Measurements from ENCODE around the gene SPTLC2. TPM values are rescaled to one million over a fixed set of nuclear protein-coding genes. Genes with fewer than 3 reads are reported as not detected.
"Not testable (repeated sequence)": the region's sequence is repeated elsewhere in the genome, so short reads cannot be mapped to it uniquely, and the experiment has no call there.

The SPTLC2 gene
- polyA plus RNA-seq, 1 donor: 78.0 TPM

DNA sequence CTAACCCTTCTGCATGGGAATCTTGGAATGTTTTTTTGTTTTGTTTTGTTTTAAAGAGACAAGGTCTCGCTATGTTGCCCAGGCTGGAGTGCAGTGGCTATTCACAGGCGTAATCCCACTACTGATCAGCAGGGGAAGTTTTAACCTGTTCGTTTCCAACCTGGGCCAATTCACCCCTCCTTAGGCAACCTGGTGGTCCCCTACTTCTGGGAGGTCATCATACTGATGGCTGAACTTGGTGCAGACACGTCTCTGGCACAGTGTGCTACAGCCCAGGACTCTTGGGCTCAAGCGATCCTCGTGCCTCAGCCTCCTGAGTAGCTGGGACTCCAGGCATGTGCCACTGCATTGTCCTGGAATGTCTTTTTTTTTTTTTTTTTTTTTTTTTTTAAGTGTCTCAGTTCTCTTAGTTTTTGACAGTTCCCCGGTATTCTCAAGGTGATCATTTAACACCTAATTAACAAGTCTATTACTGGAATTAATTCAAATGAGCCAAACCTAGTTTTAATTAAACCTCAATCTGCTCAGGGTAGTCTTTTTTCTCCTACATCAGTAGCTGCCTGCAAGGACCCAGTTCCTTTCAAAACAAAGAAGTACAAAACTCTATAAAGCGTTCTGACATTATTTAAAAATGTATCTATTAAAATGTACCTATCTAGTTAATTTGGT, 68.8 kb downstream of the SPTLC2 start:
- DNase-seq: no peak

DNA sequence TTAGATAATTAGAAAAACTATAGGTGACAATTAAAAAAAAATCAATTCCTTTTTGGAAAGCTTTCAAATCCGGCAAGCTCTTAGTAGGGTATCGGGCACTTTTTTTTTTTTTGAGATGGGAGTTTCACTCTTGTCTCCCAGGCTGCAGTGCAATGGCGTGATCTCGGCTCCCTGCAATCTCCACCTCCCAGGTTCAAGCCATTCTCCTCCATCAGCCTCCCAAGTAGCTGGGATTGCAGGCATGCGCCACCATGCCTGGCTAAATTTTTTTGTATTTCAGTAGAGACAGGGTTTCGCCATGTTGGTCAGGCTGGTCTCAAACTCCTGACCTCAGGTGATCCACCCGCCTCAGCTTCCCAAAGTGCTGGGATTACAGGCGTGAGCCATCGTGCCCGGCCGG, 71.3 kb downstream of the SPTLC2 start:
- DNase-seq: not testable (repeated sequence)

DNA sequence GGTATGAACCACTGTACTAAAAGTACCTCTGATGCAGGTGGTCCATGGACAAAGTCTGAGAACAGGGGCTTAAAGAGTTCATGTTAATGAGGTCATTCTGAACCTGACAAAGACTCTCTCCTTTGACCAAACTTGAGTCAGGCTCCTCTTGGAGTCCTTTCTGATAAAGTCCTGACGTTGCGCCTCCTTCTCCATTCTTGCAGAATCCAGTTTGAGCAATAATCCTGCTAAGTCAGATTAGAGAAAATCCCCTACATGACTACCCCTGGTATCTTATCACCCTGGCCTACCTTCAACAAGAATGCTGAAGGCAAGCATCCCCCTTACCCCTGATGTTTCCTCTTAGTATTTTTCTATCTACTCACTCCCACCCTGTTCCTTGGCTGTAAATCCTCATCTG, 71.9 kb downstream of the SPTLC2 start:
- no peak for DNase-seq

DNA sequence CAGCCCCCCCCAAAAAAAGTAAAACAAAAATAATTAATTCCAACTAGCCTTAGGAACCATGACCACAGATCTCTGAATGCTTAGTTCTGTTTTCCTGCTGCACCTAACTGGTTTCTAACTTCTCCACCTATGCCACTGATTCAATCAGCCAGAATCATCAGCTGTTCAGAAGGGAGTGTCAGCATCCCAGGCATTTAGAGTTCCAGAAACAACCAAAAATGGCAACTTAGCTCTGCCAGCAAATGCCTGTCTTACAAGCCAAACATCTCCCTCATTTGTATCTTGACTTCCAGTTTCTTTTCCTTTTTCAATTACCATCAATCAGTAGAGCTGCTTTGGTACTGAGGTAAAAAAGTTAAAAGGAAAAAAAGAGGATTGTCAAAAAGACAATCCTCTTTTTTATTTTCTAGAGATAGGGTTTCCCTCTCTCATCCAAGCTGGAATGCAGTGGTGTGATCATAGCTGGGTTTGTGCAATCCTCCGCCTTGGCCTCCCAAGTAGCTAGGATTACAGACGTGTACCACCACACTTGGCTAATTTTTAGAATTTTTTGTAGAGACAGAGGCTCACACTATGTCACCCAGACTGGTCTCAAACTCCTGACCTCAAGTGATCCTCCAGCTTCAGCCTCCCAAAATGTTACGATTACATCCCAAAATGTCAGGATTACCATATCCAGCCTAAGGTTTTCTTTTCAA, 72.7 kb downstream of the SPTLC2 start:
- DNase-seq: no peak

DNA sequence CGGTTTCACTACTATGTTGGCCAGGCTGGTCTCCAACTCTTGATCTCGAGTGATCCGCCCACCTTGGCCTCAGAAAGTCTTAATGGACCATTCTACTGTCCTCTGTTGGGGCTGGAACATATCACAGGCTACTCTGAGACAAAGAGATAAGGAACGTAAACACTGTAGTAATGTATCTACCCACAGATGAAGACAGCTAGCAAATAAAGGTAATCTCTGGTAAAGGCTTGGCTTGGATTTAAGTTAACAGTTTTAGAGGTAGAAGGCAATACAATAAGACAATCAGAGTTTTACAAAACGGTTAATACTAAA, 73.2 kb downstream of the SPTLC2 start:
- no peak for DNase-seq

DNA sequence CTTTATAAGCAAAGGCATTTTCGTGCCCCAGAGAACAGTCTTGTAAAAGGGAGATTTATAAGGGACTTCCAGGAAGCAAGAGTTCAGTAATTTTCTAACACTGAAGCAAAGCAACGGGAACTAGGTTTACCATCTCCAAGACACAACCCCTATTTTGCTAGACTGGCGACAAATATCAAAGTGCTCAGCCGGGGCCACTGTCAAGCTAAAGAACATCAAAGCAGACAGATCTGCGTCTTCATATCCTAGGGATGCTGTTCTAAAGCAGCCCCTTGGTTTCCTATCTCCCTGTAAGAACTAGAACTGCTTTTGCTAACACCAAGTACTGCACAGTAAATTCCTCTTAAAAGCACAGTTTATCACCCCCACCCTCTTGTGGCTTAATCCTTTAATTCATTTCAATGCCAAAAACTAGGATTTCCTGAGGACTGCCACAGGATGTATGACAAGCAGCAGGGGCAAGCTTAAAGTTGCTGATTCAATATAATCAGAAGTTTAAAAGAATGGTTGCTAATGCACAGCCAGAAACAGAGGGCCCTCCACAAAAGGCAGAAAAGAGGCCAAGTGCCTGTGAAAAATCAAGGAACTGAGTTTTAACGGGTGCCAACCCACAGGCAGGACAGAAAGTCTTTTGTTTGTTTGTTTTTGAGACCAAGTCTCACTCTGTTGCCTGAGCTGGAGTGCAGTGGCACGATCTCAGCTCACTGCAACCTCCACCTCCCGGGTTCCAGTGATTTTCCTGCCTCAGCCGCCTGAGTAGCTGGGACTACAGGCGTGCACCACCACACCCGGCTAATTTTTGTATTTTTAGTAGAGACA, 73.8 kb downstream of the SPTLC2 start:
- DNase-seq: no peak

DNA sequence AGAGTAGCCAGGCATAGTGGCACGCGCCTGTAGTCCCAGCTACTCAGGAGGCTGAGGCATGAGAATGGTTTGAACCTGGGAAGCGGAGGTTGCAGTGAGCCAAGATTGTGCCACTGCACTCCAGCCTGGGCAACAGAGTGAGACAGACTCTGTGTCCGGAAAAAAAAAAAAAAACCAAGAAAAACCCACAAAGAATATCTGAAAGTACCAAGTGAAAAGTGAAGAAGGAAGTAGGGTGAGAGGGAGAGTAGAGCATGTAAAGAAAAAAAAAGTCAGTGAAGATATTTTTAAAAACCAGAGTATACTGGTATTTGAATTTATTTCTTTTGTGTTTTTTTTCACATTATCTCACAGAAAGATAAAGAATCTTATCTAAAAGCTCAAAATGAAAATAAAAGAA, 74.5 kb downstream of the SPTLC2 start:
- DNase-seq: no peak

DNA sequence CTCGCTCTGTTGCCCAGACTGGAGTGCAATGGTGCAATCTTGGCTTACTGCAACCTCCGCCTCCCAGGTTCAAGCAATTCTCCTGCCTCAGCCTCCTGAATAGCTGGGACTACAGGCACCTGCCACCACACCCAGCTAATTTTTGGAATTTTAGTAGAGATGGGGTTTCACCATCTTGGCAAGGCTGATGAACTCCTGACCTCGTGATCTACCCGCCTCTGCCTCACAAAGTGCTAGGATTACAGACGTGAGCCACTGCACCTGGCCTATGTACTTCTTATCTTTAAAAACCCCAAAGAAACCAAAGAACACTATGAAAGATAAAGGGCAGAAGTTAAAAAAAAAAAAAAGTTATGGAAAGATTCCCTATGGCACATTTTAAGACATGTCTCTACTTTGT, 79.5 kb downstream of the SPTLC2 start:
- DNase-seq: not testable (repeated sequence)

DNA sequence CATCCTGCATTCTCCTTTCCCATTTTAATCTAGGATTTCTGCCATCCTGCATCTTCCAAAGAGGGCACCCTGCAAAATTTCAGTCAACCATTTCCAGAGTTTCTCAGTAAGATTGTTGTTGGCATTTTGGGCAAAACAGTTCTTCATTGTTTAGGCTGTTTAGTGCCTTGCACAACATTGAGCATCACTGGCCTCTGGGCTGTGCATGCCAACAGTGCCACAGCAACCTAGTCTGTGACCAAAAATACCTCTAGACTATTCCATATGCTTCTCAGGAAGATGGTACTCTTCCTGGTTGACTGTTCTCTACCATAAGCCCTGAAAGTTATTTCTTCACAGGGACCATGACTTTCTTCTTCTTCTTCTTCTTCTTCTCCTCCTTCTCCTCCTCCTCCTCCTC, 85.4 kb downstream of the SPTLC2 start:
- no peak for DNase-seq

DNA sequence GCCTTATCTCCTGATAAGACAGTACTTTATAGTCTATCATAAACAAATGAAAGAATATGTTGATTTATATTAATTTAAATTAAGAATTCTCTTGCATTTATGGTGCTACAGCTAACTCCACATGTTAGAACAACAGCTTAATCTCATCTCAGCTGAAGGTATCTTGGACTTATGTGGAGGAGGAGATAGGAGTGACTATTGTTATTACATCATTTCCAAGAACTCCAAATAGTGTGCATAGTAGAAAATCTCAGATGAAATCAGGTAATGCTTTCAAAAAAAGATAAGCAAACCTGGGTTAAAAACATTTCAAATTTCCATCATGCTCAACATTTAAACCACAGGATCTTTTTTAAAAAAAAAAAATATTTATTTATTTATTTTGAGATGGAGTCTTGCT, 86.5 kb downstream of the SPTLC2 start:
- DNase-seq: no peak

DNA sequence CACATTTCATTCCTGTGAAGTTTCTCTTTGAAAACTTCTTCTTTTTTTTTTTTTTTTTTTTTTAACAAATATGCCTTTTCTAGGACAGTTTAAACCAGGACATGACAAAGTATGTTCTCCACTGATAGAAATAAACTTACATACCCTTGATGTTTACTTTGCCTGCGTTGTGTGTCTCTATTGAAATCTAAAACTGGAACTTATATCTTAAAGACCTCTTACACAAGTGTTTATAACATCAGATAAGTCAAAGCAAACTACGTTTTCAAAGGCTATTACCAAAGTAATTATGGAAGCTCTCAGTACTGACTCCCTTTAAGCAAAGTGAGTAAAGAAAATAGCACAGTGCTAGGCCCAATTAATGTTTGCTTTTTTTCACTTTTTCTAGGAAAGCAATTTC, 87.2 kb downstream of the SPTLC2 start:
- DNase-seq: no peak

DNA sequence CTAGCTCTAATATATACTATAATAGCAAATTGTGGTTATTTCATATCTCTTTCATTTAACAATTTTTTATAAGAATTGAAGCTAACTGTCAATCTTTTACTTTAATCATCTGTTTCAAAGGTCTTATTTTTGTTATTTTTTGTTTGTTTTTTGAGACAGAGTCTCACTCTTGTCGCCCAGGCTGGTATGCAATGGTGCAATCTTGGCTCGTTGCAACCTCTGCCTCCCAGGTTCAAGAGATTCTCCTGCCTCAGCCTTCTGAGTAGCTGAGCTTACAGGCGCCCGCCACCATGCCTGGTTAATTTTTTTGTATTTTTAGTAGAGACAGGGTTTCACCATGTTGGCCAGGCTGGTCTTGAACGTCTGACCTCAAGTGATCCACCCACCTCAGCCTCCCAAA, 87.7 kb downstream of the SPTLC2 start:
- not testable (repeated sequence) for DNase-seq

DNA sequence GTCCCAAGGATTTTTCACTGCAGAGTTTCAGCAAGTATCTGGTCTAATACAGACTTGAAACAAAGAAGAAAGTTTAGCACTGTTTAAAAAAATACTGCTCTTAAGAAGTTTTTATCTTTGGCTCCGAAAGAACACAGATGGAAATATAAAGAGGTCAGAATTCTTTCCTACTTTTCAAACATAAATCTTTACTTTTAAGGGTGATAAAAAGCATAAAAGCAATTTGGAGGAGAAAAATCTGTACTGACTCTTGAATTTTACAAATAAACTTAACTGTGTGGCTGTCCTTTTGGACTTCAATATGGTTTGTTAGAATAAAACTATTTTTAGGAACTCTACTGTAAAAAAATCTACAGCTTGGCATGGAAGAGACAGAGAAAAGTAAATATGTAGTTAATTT, 90.2 kb downstream of the SPTLC2 start:
- peak; percentile 60 for DNase-seq

DNA sequence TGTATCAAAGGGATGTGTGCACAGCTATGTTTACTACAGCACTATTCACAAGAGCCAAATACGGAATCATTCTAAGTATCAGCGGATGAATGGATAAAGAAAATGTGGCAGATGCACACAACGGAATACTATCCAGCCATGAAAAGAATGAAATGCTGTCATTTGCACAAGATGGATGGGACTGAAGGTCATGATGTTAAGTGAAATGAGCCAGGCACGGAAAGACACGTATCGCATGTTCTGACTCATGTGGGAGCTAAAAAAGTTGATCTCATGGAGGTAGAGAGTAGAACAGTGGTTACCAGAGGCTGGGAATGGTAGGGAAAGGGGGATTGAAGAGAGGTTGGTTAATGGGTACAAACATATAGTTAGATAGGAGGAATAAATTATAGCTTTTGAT, 91.9 kb downstream of the SPTLC2 start:
- DNase-seq: no peak

DNA sequence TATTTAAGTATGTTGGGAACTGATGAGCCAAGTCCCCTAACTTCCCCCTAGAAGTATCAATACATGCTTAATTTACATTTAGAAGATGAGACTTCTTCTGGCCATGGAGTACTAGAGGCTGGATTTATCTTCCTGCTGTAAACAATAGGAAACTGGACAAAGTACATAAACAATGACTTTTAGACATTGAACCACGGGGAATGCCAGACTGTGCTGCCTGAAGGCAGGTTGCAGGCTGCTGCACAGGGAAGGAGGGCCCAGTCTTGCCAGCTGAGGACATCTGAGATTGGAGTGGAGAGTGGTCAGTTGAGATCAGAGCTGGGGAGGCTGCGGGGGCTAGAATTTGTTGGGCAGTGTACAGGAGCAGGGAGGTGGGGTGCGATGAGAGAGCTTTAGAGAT, 93.3 kb downstream of the SPTLC2 start:
- no peak for DNase-seq

DNA sequence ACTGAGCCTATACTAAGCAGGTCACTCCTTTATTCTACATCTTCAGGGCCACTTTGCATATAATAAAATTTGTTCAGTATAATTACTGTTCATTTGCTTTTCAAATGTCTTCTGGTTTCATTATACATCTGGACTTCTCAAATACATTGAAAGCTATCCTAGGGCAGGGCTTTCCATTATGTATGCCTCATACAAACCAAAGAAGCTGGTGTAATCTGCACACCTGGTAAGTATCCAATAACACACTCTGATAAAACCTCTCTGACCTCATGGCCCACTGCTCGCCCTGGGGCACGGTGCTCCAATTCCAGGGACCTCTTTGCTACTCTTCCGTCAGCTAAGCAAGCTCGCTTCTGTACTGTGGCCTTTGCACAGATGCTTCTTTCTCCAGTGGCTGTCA, 95.9 kb downstream of the SPTLC2 start:
- no peak for DNase-seq

DNA sequence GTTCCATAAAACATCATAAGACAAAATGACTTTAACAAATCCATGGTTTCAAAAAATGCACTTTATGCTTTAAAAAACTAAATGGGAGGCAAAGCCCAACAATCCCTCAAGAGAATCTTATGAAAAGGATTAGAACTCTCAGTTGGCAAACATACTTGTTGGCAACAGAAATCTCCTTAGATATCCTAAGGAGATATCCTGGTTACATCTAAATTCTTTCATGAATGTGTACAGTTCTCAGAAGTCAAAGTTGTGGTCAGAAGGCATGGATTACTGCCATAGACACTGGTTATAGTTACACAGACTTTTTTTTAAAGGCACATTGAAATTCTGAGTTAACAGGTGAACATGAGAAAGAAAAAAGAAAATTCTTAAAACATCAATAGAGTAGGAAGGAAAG, 100.3 kb downstream of the SPTLC2 start:
- no peak for DNase-seq

DNA sequence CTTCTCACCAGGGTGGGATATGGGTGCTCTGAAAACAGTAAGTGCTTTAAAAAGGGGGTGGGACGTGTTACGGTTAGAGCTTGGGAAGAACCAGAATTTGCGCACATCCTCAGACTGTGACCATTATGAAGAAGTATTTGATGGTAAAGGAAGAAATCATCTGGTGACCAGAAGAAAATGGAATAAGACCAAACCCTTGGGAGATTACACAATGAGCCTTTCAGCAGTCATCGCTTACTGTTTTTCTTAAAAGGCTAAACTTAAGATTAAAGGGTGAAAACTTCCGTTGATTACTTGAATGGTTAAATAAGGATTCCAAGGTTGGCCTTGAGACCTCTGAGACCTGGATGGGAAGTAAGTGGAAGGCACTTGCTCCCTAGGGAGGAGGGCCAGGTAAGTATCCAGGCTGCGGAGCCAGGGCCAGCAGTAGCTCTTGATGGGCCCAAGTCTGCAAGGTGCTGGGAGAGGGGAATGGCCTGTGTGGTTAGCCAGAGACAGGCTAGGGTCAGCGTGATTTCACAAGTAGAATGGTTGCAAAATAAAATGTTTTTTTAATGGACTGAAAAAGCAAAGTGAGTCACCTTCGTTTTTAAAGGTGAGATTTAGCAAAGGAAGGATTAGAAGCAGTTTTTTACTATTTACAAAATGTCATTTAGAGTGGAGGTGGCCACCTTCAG, 104.8 kb downstream of the SPTLC2 start:
- no peak for DNase-seq

DNA sequence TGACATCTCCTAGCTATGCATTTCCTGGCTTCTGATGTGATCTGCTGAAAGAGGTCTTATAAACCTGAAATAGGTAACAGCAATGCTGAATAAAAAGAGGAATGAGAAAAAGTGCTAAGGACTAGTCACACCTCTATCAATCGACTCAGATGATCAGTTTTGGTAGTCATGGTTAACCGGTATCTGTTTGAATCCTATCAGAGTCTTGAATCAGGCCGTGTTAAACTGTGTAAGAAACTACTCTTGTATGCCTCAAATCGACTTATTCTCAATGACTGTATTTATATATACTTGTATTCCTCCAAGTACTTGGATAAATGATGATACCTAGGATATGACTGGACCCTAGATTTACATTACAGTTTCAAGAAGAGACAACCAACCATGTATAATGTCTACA, 107.1 kb downstream of the SPTLC2 start:
- no peak for DNase-seq

DNA sequence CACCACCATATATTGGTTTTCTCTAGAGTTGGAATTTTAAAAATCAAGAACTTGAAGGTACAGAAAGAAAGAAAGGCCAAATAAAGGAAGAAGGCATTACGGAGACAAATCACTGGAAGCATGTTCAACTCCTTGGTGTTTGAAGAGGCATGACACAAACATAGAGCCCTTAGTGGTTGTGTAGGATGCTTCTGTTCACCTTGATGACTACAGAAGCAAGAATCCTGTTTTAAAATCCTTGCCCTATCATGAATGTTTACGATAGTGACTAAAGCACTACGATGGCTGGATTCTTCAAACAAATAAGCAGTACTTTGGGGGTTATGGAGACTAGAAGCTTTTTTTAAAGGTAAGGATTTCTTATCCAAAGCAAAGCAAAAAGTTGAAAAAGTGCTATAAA, 107.6 kb downstream of the SPTLC2 start:
- DNase-seq: no peak

DNA sequence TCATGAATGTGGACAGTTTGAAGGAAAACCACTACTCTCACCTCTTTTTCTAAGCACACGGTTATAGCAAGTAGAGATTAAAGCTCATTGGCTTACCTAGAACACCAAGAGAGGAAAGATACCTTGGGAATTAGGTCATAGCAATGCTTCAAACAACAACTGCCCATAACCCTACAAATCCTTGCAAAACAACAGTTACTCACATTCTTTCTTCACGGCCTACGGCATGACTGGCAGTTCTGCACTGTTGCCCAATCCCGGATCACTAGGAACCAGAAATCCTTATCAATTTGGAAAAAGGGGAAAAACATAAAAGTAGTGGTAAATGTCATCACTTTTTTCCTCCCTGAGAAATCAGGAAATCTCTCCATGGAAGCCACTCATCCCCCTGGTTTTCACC, 108.2 kb downstream of the SPTLC2 start:
- no peak for DNase-seq

DNA sequence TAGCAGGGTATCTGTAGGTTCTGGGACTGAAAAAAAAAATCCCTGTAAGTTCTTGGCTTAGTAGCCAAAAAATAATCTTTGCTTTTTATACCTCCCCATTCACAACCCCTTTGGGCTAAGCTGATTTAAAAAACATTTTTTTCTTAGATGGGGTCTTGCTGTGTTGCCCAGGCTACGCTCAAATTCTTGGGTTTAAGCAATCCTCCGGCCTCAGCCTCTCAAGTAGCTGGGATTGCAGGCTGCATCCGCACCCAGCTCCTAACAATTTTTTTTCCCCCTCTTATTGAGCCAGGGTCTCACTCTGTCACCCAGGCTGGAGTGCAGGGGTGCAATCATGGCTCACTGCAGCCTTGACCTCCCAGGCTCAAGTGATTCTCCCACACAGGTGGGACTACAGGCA, 108.7 kb downstream of the SPTLC2 start:
- DNase-seq: no peak

DNA sequence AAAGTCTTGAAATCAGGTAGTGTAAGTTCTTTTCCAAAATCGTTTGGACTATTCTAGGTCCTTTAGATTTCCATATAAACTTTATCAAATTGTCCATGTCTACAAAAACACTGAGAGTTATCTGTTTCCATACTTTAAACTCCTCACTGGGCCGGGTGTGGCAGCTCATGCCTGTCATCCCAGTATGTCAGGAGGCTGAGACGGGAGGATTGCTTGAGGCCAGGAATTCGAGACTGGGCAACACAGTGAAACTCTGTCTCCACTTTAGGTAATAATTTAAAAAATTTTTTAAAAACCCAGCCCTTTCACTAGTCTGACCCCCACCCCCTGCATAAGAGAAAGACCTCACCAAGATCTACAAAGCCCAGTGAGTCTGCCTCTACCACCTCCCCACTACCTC, 111.4 kb downstream of the SPTLC2 start:
- DNase-seq: no peak

All from left kidney (tissue), 2 donors.